ENCODE data around the gene DIRAS1.
"Not testable (repeated sequence)": the region's sequence is repeated elsewhere in the genome, so short reads cannot be mapped to it uniquely, and the experiment has no call there.

DIRAS1 gene

GRCh38 chr19:2727640-2727944 is 6.4 kb upstream of the DIRAS1 start:
- no peak for DNase-seq (ENCODE audit: low read depth in 3 of 3)

DNA sequence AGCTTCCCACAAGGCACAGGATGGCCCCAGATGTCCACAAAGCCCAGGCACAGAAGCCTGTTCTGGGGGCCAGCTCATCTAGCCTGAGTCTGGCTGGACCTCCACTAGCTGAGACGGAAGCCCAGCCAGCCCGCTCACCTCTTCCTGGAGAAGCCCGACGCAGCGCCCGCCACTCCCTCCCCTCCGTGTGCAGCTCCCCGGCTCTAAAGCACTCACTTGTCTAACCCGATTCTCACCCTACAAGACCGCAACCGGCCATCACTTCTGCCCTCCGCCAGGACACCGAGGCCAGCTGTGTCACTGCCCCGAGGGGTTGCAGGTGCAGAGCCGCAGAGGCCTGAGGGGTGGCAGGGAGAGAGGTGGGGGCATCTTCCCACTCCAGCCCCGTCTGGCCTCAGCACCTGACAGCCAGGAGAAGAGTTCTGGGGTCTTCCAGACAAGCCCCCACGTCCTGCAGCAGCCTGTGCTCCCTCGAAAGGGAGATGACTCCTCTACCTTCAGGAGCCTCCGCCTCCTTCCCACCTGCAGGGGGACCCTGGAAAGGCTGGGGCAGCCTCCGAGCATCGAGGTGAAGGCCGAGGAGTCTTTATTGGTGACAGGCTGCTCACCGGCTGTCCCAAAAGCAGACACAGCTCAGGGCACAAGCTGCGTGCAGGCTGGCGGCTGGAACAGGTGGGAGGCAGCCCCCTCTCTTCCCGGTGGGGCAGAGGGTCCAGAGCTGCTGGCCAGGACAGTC is 5.9 kb upstream of the DIRAS1 start:
- DNase-seq (ENCODE audit: low read depth in 3 of 3): no peak

GRCh38 chr19:2726160-2726855 is 5.1 kb upstream of the DIRAS1 start:
- no peak for DNase-seq (ENCODE audit: low read depth in 3 of 3)

GRCh38 chr19:2724148-2724557 is 3.0 kb upstream of the DIRAS1 start:
- DNase-seq (ENCODE audit: low read depth in 3 of 3): no peak

- DNase-seq (ENCODE audit: low read depth in 3 of 3): no peak
These were observed 2.6 kb upstream of the DIRAS1 start for GRCh38 chr19:2723747-2724146.

DNA sequence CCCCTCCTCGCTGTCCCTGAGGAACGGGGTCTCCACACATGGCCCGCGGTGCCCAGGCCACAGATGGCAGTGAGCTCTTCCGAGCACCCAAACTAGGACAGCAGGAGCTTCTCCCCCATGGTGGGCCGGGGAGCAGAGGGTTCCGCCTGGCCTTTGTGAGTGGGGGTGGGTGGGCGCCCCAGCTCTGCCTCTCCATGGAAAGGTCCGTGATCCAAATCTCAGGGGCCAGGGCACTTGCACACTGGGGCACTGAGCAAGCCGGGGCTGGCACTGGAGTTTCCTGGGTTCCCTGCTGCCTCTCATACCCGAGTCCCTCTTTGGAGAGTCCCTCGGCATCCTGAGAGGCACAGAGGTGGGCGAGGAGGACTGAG is 2.2 kb upstream of the DIRAS1 start:
- no peak for DNase-seq (ENCODE audit: low read depth in 3 of 3)

GRCh38 chr19:2722541-2723344 is 1.6 kb upstream of the DIRAS1 start:
- DNase-seq (ENCODE audit: low read depth in 3 of 3): no peak

GRCh38 chr19:2721570-2722540 is 683 bp upstream of the DIRAS1 start:
- DNase-seq (ENCODE audit: low read depth in 3 of 3): no peak

- no peak for DNase-seq (ENCODE audit: low read depth in 3 of 3)
These were observed 1.0 kb downstream of the DIRAS1 start for GRCh38 chr19:2719920-2720776.

DNA sequence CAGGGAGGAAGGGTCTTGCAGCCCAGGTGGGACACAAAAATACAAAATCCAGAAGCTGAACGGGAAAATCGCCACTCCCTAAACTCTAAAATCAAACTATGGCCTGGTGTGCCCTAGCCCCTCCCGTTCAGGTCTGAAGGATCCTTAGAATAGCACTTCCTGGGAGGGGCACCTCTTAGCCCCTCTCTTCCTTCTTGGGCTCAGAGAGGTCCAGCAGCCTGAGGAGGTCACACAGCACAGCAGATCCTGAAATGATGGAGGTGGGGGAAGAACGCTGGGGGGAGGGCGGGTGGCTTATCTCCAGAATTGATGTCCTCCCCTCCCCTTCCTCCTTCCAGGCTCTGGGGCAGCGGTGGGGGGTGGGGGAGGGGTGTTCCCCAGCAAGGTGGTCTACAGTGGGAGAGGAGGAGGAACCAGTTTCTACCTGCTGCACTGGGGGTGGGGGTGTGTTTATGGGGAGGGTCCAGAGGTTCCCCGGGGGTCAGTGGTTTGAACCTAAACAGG is 1.9 kb downstream of the DIRAS1 start:
- DNase-seq (ENCODE audit: low read depth in 3 of 3): no peak

- no peak for DNase-seq (ENCODE audit: low read depth in 3 of 3)
These were observed 3.3 kb downstream of the DIRAS1 start for GRCh38 chr19:2717638-2718541.

DNA sequence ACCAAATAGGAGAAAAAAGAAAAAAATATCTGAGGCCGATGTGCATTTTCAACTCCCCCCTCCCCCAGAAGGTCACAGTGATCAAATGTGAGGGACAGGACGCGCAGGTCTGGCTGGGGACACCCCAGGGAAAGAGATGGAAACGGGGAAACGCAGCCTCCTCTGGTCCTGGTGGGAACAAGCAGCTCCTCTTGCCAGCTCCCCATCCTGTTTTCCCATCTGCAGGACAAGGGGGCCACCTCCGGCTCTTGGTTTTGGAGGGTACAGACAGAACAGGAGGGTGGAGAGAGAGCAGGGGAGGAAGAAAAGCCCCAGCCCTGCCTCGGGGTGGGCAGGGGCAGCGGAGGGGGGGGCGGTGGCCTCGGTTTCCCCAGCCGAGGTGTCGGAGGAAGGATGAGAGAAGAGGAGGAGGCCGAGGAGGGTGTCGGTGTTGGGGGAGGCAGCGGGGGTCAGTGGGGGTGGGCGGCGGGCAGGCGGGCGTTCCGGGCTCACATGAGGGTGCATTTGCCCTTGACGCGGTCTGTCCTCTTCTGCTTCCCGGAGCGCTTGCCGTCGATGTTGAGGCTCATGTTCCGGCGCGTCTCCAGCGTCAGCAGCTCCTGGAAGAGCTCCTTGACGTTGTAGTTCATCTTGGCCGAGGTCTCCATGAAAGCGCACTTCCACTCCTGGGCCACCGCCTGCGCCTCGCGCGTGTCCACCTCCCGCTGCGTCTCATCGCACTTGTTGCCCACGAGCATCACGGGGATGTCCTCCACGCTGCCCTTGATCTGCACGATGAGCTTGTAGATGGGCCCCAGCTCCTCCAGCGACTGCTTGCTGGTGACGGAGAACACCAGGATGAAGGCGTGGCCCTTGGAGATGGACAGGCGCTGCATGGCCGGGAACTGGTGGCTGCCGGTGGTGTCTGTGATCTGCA is 4.2 kb downstream of the DIRAS1 start:
- DNase-seq (ENCODE audit: low read depth in 3 of 3): no peak

DNA sequence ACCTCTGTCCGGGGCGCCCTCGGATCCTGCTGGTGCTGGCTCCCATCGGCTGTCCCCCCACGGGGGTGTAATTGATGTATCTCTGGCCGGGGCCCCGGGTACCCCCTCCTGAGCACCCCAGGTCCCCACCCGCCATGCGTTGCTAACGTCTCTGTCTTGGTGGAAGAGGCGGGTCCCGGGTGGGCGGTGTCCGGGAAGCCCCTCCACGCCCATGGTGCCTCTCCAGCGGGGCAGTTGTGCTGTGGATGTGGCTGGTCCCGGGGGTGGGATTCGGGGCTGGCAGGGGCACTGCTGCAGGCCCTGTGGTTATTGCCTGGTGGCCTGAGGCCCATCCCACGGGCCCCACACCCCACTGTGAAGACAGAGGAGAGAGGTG is 4.9 kb downstream of the DIRAS1 start:
- no peak for DNase-seq (ENCODE audit: low read depth in 3 of 3)

DNA sequence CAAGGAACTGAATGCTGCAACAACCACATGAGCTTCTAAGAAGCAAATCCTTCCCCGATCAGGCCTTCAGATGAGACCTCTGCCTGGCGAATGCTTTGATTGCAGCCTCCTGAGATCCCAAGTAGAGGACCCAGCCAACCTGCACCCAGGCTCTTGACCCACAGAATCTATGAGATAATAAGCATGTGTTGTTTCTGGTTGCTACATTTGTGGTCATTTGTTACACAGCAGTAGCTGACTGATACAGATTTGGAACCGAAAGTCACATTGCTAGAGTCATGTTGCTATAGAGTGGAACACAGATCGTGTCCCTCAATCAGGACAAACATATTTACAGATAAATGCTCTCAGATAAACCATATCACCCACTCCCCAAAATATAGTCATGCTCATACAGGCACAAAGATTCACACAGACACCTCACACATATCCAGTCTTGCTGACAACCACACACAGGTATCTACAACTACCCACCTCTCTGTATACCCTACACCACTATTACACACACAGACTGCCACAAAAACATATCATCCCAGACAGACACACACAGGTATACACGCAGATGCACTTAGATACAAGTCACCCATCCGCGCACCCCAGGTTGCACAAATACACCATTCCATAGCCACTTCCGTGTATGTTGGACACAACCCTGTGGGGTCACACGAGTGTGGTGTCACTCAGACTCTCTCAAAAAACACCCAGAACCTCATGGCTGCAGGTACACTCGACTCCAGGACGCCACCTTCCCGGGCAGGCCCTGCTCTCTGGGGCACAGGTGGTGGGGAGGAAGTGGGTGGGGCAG is 5.5 kb downstream of the DIRAS1 start:
- no peak for DNase-seq (ENCODE audit: low read depth in 3 of 3)

DNA sequence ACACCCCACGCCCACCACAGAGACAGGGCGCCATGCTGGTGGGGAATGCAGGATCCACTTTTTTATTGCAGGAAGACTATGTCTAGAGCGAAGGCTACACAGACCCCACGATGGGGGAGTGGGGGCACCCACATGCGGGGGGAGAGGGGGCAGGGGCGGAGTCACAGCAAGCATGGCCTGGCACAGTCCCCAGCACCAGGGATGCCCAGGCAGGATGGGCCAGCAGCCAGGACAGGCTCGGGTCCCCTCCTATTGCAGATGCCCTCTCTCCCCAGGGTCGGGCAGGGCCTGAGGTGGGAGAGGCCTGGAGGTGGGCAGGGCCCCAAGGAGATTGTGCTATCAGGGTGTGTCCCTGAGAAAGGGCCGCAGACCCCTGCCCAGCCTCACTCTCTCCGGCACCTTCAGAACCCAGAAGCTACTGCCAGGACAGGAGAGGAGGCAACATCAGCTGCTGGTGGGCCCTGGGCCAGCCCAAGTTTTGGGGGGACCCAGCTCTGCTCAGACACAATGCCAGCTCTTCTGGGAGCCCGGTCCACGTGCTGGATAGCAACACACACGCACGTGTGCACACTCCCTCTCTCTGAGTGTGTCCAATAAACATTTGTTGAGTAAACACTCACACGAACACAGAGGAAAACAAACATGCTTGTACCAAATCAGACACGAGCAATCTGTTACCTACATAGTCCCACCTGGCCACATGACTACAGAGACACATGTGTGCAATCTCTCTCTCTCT is 6.5 kb downstream of the DIRAS1 start:
- DNase-seq (ENCODE audit: low read depth in 3 of 3): no peak

DNA sequence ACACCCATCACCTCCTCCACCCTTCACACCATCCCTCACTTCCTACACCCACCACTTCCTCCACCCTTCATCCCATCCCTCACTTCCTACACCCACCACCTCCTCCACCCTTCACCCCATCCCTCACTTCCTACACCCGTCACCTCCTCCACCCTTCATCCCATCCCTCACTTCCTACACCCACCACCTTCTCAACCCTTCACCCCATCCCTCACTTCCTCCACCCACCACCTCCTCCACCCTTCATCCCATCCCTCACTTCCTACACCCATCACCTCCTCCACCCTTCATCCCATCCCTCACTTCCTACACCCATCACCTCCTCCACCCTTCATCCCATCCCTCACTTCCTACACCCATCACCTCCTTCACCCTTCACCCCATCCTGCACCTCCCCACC is 7.1 kb downstream of the DIRAS1 start:
- DNase-seq (ENCODE audit: low read depth in 3 of 3): not testable (repeated sequence)

- not testable (repeated sequence) for DNase-seq (ENCODE audit: low read depth in 3 of 3)
These were observed 8.0 kb downstream of the DIRAS1 start for GRCh38 chr19:2713170-2713569.
